ENCODE measurements around the gene ACTR8.

The ACTR8 gene

GRCh38 chr3:53890726-53891475, 8.9 kb upstream of the ACTR8 start:
- Mint-ChIP-seq H3K27ac (peak overlapping the region; percentile 99), H3K4me3 (peak overlapping the region; percentile 96), H3K4me1 (peaks cover 41% of the 10 kb centered on the region), H3K36me3 (ENCODE audit: low read depth) (peaks cover 24% of the 10 kb centered on the region), H3K9me3 (no peaks in the 10 kb centered on the region), H3K27me3 (ENCODE audit: low read depth, poor library complexity) (peaks cover 28% of the 10 kb centered on the region)
- no peak for DNase-seq
- no peak for TF ChIP-seq CTCF (IDR thresholded peaks at IDR 0.05)

DNA sequence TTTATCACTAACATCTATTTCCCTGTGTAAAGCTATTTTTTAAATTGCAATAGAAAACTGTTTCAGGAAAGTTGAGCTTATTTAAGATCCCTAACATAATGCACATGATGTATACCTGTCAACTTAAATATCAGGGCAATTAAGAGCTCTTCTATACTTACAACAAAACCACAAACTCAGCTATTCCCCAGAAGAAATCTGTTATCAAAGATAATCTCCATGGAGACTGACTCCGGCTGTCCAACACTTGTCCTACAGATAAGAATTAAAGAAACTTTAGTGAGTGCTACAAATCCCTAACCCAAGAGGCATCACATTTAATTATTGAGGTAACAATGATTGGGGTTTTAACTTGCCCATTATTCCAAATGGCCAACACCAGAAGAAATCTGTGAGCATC, 6.3 kb upstream of the ACTR8 start:
- Mint-ChIP-seq H3K36me3 (ENCODE audit: low read depth) (peaks cover 31% of the 10 kb centered on the region), H3K4me3 (no peak overlapping the region), H3K4me1 (peaks cover 38% of the 10 kb centered on the region), H3K27ac (no peak overlapping the region), H3K27me3 (ENCODE audit: low read depth, poor library complexity) (peaks cover 4% of the 10 kb centered on the region), H3K9me3 (no peaks in the 10 kb centered on the region)
- no peak for TF ChIP-seq CTCF (IDR thresholded peaks at IDR 0.05)
- DNase-seq = no peak

- TF ChIP-seq CTCF (IDR thresholded peaks at IDR 0.05) = no peak
- Mint-ChIP-seq H3K9me3 (no peaks in the 10 kb centered on the region), H3K4me1 (peaks cover 30% of the 10 kb centered on the region), H3K27ac (no peak overlapping the region), H3K36me3 (ENCODE audit: low read depth) (peaks cover 31% of the 10 kb centered on the region), H3K27me3 (ENCODE audit: low read depth, poor library complexity) (no peaks in the 10 kb centered on the region), H3K4me3 (no peak overlapping the region)
- DNase-seq = no peak
Observed at GRCh38 chr3:53887446-53887845, 5.5 kb upstream of the ACTR8 start.

- Mint-ChIP-seq H3K36me3 (ENCODE audit: low read depth) (peaks cover 33% of the 10 kb centered on the region), H3K27ac (no peak overlapping the region), H3K9me3 (no peaks in the 10 kb centered on the region), H3K4me1 (peaks cover 26% of the 10 kb centered on the region), H3K4me3 (no peak overlapping the region), H3K27me3 (ENCODE audit: low read depth, poor library complexity) (peaks cover 3% of the 10 kb centered on the region)
- no peak for TF ChIP-seq CTCF (IDR thresholded peaks at IDR 0.05)
- DNase-seq = no peak
Observed at GRCh38 chr3:53885239-53885638, 3.3 kb upstream of the ACTR8 start.

DNA sequence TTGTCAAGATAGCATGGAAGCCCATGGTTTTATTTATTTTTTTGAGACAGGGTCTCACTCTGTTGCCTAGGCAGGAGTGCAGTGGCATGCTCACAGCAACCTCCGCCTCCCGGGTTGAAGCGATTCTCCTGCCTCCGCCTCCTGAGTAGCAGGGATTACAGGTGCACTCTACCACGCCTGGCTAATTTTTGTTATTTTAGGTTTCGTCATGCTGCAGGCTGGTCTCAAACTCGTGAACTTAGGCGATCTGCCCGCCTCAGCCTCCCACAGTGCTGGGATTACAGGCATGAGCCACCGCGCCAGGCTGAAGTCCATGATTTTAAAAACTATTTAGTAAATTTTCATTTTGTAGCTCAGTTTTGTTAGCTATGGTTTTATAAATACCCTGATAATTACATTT, 2.7 kb upstream of the ACTR8 start:
- no peak overlapping the region for H3K27ac Mint-ChIP-seq
- peaks cover 3% of the 10 kb centered on the region for H3K27me3 Mint-ChIP-seq (ENCODE audit: low read depth, poor library complexity)
- H3K4me1 Mint-ChIP-seq = peaks cover 26% of the 10 kb centered on the region
- H3K36me3 Mint-ChIP-seq (ENCODE audit: low read depth) = peaks cover 39% of the 10 kb centered on the region
- no peak for TF ChIP-seq CTCF (IDR thresholded peaks at IDR 0.05)
- H3K4me3 Mint-ChIP-seq = no peak overlapping the region
- DNase-seq = no peak
- H3K9me3 Mint-ChIP-seq = no peaks in the 10 kb centered on the region

DNA sequence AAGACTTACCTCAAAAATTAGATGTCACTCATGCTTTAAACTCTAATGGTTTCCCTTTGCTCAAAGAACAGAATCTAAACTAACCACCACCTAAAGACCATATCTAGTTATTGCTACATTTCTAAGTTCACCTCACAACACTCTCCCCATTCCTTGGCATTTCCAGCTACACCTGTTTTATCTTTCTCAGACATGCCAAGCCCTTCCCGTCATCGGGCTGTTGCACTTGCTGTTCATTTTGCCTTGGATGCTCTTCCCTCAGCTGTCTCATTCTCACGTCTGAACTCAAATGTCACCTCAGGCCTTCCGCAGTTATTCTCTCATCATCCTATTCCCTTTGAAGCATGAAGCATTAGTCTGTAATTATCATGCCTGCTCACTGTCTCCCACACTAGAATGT, 1.1 kb upstream of the ACTR8 start:
- peaks cover 20% of the 10 kb centered on the region for H3K4me1 Mint-ChIP-seq
- H3K36me3 Mint-ChIP-seq (ENCODE audit: low read depth) = peaks cover 40% of the 10 kb centered on the region
- H3K9me3 Mint-ChIP-seq = no peaks in the 10 kb centered on the region
- no peak for DNase-seq
- H3K27ac Mint-ChIP-seq = no peak overlapping the region
- H3K4me3 Mint-ChIP-seq = peak overlapping the region; percentile 95
- H3K27me3 Mint-ChIP-seq (ENCODE audit: low read depth, poor library complexity) = peaks cover 3% of the 10 kb centered on the region
- TF ChIP-seq CTCF (IDR thresholded peaks at IDR 0.05) = no peak

Data from nephron progenitor cell (in vitro differentiated cells).